H4 (cell line): Measurements from ENCODE around the gene PGLYRP3. TPM values are rescaled to one million over a fixed set of nuclear protein-coding genes. Genes with fewer than 3 reads are reported as not detected.

Experiments used
- DNase-seq: peaks from one replicate; pipeline ENCODE4 v3.0.0-alpha.2; 2015; ENCODE audit warnings: low spot score
- total RNA-seq: library from RNA; depleted of rRNA; stranded (reverse); fragments of >200 nt; shearing (Covaris generic); gene quantifications from 2 replicates; pipeline ENCODE4 v1.2.3, GENCODE V29; 2014; rRNA removed

PGLYRP3 gene
- total RNA-seq, result not detected in 2 replicates

- no peak for DNase-seq
Observed at GRCh38 chr1:153312570-153313186, at the start of gene PGLYRP3. TSS of gene PGLYRP3 (minus strand) at chr1:153312952. CDS start at chr1:153310665, 2,287 bp downstream.

DNA sequence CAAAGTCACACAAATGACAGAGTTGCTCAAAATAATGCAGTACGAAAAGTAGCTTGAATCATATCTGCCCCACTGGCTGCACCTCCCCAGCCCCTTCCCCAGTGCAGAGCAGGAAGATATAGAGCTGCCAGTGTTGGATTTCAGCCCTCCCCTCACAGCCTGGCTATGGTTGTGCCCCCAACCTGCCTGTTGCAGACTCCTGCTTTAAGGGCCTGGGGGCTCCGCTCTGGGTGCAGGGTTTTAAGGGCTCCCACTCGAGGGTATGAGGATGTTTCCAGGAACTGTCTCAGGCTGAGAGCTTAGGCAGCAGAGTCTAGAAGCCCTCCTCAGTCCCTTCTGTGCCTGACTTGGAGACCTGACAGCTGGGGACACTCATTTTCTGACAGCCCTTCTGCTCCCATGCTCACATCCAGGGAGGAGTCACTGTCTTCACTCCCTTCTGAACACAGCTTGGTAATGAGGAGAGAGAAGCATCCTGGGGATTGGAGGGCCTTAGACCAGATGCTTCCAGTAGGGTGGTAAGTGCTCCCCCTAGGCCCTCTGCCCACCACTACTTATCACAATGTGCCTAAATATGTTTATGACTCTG is 49.5 kb upstream of the PGLYRP3 start:
- DNase-seq, result no peak

DNA sequence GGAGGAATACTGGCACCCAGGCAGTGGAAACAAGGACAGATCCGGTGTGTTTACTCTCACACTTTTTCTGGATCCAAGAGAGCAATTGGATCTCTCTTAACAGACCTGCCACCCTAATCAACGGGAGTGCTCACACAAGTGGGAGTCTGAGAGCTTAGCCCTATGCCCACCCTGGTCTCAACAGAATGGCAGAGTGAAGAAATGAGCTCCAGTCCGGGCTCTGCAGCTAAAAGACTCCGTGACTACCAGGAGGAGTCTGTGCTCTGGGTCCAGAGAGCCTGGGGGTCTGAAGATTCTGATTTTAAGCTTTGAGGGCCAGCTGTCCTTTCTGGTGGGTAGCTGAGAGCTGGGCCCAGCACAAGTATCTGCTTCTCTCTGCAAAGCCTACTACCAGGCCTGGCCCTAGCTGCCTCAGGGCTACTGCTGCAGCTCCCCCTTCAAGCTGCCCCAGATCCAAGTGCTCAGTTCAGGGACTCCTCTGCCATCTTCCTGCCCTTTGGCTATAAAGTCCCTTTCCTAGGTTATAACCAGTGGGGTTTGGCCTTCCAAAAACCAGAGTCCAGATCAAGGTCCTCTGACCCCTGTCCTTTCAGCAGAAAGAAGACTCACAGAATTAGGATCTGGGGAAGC is 48.8 kb upstream of the PGLYRP3 start:
- DNase-seq, result no peak

GRCh38 chr1:153360592-153361479 is 48.1 kb upstream of the PGLYRP3 start:
- DNase-seq, result no peak

DNA sequence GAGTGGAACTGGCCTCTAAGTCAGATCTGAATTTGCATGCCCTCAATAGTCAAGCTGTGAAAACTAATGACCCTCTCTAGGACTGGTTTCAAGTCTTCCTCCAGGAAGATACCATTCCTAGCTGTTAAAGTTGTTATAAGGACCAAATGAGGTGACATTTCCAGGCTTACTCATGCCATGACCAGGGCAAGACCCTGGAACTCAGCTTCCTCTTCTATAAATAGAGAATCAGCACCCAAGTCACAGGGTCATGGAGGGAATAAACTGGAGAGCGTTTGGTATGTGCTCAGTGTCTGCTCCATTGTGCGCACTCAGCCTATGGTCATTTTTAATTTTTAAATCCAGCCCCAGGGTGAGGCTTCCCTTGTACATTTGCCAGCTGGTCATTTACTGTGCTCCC is 47.4 kb upstream of the PGLYRP3 start:
- no peak for DNase-seq

DNA sequence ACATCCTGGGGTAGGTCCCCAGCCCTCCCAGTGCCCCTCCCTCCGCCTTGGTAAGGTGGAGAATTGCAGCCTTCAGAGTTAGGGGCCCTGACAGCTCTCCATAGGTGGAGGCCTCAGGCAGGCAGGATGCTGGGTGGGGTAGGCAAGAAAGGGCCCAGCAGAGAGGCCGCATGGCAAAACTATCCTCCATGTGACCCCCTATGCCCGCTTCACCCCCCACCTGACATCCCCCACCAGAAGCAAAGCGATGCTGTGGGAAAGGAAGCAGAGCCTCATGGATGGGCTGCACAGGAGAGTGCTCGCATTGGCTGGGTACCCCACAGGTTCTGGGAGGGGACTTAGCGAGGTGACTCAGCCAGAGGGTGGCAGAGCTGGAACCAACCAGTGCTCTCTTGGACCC is 46.5 kb upstream of the PGLYRP3 start:
- no peak for DNase-seq

GRCh38 chr1:153358691-153358975 is 45.9 kb upstream of the PGLYRP3 start:
- no peak for DNase-seq

- no peak for DNase-seq
Observed at GRCh38 chr1:153357853-153358690, 45.3 kb upstream of the PGLYRP3 start, which contains the start of gene S100A9. TSS of gene S100A9 (plus strand) at chr1:153357854. CDS start at chr1:153358284, 430 bp downstream.

DNA sequence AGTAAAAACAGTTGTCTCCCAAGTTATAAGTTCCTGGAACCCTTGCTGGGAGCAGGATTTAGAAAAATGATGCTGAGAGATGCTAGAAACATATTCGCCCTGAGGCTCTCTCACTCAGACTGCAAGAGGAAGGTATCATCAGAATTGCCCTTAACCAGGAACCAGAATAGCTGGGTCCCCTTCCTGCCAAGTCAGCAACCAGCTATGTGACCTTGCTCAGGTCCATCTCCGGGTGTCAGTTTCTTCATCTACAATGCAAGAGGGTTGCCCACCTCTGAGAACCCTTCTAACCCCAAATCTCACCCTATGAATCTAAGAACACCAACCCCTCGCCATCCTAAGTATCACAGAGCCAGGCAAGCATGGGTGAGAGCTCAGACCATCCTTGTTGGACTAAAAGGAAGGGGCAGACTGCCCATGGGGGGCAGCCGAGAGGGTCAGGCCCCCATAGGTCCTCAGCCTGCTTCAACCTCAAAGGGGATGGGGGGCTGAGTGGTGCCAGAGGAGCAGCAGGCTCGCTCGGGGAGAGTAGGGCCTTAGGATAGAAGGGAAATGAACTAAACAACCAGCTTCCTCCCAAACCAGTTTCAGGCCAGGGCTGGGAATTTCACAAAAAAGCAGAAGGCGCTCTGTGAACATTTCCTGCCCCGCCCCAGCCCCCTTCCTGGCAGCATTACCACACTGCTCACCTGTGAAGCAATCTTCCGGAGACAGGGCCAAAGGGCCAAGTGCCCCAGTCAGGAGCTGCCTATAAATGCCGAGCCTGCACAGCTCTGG is 44.5 kb upstream of the PGLYRP3 start:
- no peak for DNase-seq

DNA sequence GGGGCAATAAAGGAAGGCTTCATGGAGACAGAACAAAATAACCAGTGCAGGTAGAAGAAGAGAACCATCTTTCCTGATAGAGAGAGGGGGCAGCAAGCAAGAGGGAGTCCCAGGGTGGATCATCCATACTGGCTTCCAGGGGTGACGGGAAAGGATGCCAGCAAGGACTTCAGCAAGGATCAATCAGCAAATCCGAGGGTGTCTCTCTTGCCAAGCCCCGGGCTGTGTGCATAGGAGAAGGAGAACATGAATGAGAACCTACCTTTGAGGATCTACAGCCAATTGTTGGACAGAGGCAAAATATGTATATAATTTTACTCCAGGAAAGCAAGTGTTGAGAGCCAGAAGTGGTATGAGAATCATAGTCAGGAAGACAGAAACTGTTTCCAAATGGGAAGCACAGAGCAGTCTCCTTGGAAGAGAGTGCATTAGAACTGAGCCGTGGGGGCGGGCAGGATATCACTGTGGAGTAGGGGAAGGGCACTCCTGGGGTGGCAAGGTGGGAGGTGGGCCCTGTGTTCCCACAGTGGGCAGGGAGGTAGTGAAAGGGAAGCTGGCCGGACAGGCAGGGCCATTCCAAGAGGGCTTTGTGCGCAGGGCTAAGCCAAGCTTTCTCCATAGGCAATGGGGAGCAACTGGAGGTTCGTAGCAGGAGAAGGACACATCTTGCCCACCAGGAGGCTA is 43.8 kb upstream of the PGLYRP3 start:
- DNase-seq, result no peak

DNA sequence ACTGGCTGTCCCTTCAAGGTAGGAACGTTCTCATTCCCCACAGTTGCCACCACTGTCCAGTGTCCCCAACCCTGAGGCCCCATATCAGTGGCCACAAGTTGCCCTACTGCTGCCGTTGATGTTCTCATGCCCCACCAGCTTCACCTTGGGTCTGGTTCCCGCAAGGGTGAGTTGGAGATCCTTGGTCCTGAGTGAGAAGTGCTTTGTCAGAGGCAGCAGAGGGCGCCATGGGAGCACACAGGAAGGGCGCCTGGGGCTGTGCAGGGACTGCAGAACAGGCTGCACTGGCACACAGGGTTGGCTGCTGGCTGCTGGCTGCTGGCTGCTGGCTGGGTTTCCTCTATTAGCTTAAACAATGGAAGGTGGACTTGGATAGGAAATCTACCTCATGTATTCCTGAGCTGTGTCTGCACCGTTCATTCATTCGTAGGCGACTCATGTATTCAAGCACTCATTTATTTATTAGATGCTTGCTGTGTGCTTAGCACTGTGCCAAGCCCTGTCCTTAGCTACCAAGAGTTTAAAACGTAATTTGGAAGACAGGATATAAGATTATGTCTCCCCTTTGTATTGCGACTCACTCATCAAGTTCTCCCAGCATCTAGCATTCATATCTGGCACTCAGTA is 42.8 kb upstream of the PGLYRP3 start:
- DNase-seq, result peak; percentile 76

DNA sequence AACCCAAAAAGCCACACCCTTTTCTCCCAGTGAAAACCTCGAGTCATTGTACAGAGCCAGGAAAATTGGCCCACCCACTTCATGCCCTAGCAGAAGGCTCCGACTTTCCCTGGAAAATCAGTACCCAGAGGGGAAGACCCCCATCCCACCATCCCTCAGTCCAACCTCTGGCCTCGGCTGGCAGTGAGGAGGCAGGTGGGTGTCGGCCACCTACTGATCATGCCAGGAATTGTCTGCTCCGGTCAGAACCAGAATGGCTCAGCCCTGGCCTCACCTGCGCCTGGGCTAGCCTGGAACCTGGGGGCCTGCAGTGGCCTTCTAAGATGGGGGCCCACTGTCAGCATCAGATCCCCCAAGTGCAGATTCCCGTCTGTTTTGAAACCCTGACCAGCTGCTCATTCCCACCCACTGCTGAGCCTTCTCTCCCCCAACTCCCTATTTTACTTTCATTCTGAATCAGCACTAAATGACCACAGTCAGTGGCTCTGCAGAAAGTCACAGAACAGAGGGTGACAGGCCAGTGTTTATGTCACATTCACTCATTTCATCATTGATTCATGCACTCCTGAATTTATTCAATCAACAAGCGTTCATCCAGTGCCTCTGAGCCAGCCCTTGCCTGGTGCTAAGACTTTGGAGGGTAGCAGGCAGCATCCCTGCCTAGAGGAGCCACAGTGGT is 41.9 kb upstream of the PGLYRP3 start:
- DNase-seq, result no peak

DNA sequence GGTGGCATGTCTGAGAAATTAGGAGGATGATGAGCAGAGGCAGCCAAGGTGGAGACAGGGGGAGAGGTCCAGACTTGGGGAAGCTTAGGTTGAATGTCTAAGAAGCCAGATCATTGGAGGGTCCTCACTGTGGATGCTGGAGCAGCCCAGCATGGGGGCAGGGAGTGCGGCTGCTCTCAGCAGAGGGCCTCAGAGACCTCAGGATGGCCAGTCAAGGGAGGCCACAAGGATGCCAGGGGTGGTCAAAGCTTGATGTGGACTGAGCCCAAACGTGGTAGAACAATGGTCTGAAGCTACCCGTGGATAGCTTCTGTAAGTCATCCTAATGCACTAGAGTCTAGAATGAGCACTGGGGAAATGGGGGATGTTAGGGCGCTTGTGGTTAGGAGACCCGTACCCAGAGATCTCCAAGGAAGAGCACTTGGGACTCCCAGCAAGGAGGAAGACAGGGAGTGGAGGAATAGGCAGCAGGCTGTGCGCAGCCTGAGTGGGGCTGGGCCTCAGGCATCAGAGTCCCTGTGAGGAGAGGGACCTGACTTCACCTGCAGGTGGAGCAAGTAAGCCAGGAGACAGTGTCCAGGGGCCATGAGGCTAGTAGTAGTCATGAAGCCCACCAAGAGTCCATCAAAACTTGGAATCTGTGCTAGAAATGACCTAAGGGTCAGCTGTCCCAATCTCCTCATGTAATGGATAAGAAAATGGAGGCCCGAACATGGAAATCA is 40.6 kb upstream of the PGLYRP3 start:
- peak; percentile 36 for DNase-seq

- peak; percentile 67 for DNase-seq
Observed at GRCh38 chr1:153352523-153352922, 39.8 kb upstream of the PGLYRP3 start.

DNA sequence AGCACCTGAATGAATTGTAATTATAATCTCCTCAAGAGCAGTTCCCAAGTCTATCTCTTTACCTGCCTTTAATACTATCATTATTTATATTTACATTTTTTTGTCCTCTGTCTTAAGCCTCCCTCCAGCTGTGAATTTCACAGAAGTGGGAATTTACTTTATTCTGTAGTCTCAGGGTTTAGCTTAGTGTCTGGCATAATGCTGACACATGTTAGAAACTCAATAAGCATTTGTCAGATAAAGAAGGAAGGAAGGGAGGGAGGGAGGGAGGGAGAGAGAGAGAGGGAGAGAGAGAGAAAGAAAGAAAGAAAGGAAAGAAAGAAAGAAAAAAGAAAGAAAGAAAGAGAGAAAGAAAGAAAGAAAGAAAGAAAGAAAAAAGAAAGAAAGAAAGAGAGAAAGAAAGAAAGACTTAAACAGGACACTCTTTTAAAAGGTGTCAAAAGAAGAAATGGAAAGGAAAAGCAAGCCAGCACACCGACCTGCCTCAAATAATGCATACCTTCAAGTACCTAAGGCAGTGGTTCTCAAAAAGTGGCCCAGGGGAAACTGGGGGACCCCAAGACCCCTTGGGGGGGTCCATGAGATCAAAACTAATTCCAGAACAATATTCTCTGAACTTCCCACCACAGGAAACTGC is 37.7 kb upstream of the PGLYRP3 start:
- DNase-seq, result no peak

DNA sequence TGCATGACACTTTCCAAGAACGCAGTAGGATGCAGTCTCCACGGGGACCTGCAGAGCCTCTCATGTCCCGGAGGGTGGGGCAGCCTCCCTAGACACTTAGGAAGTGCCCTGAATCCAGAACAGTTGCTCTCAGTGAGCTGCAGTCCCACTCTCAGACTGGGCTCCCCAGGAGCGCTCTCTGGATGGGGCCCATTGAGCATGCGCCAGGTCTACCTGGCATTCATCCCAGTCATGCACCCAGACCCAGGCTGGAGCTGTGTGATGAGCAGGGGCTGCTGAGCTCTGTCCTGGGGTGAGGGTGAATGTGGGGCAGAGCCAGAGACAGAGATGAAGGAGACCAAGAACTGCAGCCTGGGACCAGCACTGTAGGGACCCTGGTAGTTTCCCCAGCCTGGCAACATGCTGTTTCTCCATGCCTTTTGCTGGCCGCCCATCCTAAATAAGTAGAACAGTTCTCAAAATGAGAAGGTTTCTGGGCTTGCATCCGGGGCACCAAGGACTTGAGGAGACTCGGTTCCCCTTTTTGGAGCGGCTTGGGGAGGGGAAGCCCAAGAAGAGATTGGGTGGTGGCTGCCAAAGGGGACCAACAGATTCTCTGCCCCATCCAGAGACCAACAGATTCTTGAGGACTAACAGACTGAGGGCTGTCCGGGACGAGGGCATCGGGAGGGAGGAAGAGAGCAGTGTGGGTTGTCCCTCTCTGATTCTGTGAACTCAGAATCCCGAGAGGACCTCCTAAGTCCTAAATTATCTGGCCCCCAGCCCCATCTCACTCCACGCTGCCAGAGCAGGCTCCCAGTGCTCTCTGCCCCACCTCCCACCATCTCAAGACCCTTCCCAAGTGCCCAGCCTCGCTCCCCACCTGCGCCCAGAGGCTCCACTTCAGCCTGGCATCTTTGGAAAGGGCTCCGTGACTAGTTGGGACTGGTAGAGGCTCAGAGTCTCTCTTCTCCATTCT is 36.9 kb upstream of the PGLYRP3 start:
- DNase-seq, result no peak
